Muscle of leg (tissue), 11 donors: ENCODE results near the gene PUS7. TPM values are rescaled to one million over a fixed set of nuclear protein-coding genes. Genes with fewer than 3 reads are reported as not detected.
A peak's percentile ranks its signal among the peaks of the same experiment; 100 is the strongest.

Experiments
- DNase-seq: peaks from one replicate; pipeline ENCODE4 v3.0.0; 2013
- H3K27ac ChIP-seq: one replicate; pipeline ENCODE4 v1.5.1; 2013; ENCODE audit warnings: mild to moderate bottlenecking, low read length, control low read depth
- H3K27me3 ChIP-seq: one replicate; pipeline ENCODE4 v1.6.1; 2013; ENCODE audit warnings: low read length; ENCODE audit not compliant: control insufficient read depth, insufficient read depth
- H3K36me3 ChIP-seq: one replicate; pipeline ENCODE4 v1.6.1; 2013; ENCODE audit warnings: low read length; ENCODE audit not compliant: control insufficient read depth, insufficient read depth
- H3K4me1 ChIP-seq: one replicate; pipeline ENCODE4 v1.6.1; 2013; ENCODE audit warnings: low read length; ENCODE audit not compliant: control insufficient read depth, insufficient read depth
- H3K4me3 ChIP-seq: one replicate; pipeline ENCODE4 v1.5.1; 2013; ENCODE audit warnings: low read length, control low read depth
- H3K9me3 ChIP-seq: replicated peaks from 2 replicates; pipeline ENCODE4 v1.6.1; 2013; ENCODE audit warnings: low read depth, low read length; ENCODE audit not compliant: control insufficient read depth
- WGBS: methylation state at CpG from one replicate; pipeline ENCODE4 v1.1.5; 2013; ENCODE audit warnings: missing lambda C conversion rate; ENCODE audit not compliant: insufficient coverage; 5-methylcytosine and 5-hydroxymethylcytosine counted together
- polyA plus RNA-seq, 8 donors: library from polyadenylated mRNA; unstranded; fragments of 120-200 nt; gene quantifications; one replicate each; pipeline versions ENCODE4 v1.2.1 to v1.2.3, GENCODE V29; 2013; ENCODE audit warnings: inconsistent platforms in 1 of 8, low replicate concordance in 1 of 8; ENCODE audit not compliant: insufficient read length in 8 of 8, insufficient read depth in 1 of 8
- total RNA-seq: library from RNA; stranded (reverse); fragments of 120-200 nt; gene quantifications from one replicate; pipeline ENCODE4 v1.2.4, GENCODE V29; 2013

The PUS7 gene
- total and polyA plus RNA-seq, 9 donors = 8.6 to 16.2 (median 12.1) TPM

- Histone ChIP-seq H3K27me3 (no peaks in the 10 kb centered on the region), H3K9me3 (no peaks in the 10 kb centered on the region), H3K36me3 (peaks cover 14% of the 10 kb centered on the region), H3K4me3 (no peak overlapping the region), H3K27ac (no peak overlapping the region), H3K4me1 (no peaks in the 10 kb centered on the region)
- DNase-seq = no peak
- WGBS = 83% methylated on average over 1 of the region's 2 CpGs
Measured at GRCh38 chr7:105477908-105478307, 44.2 kb downstream of the PUS7 start.

GRCh38 chr7:105474045-105474444, 48.0 kb downstream of the PUS7 start:
- Histone ChIP-seq H3K27ac (no peak overlapping the region), H3K27me3 (no peaks in the 10 kb centered on the region), H3K36me3 (peaks cover 5% of the 10 kb centered on the region), H3K9me3 (no peaks in the 10 kb centered on the region), H3K4me1 (no peaks in the 10 kb centered on the region), H3K4me3 (no peak overlapping the region)
- no CpG with 5 or more reads among the region's 1 CpG for WGBS
- no peak for DNase-seq

DNA sequence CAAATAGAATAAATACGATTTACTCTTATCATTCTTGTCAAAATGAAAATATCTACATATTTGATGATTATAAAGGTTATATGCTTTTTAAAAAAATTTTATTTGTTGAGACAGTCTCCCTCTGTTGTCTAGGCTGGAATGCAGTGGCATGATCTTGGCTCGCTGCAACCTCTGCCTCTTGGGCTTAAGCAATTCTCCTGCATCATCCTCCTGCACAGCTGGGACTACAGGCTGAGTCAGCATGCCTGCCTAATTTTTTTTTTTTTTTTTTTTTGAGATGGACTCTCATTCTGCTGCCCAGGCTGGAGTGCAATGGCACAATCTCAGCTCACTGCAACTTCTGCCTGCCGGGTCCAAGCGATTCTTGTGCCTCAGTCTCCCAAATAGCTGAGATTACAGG, 48.9 kb downstream of the PUS7 start:
- Histone ChIP-seq H3K4me1 (no peaks in the 10 kb centered on the region), H3K36me3 (peaks cover 5% of the 10 kb centered on the region), H3K27ac (no peak overlapping the region), H3K27me3 (no peaks in the 10 kb centered on the region), H3K9me3 (no peaks in the 10 kb centered on the region), H3K4me3 (no peak overlapping the region)
- WGBS = 40% methylated on average over 1 of the region's 4 CpGs
- DNase-seq = peak; percentile 42

GRCh38 chr7:105470846-105471245, 51.2 kb downstream of the PUS7 start:
- no CpG with 5 or more reads among the region's 4 CpGs for WGBS
- no peaks in the 10 kb centered on the region for H3K27me3 ChIP-seq
- no peak overlapping the region for H3K27ac ChIP-seq
- H3K4me3 ChIP-seq = no peak overlapping the region
- no peak for DNase-seq
- no peaks in the 10 kb centered on the region for H3K4me1 ChIP-seq
- H3K36me3 ChIP-seq = peaks cover 2% of the 10 kb centered on the region
- H3K9me3 ChIP-seq = no peaks in the 10 kb centered on the region

GRCh38 chr7:105470090-105470489, 52.0 kb downstream of the PUS7 start:
- Histone ChIP-seq H3K27ac (no peak overlapping the region), H3K9me3 (no peaks in the 10 kb centered on the region), H3K4me1 (no peaks in the 10 kb centered on the region), H3K27me3 (no peaks in the 10 kb centered on the region), H3K36me3 (peaks cover 2% of the 10 kb centered on the region), H3K4me3 (no peak overlapping the region)
- DNase-seq = no peak
- 94% methylated on average over 3 of the region's 3 CpGs for WGBS

GRCh38 chr7:105462765-105463420, 59.2 kb downstream of the PUS7 start:
- H3K9me3 ChIP-seq = no peaks in the 10 kb centered on the region
- WGBS = 33% methylated on average over 1 of the region's 3 CpGs
- H3K36me3 ChIP-seq = peaks cover 20% of the 10 kb centered on the region
- no peaks in the 10 kb centered on the region for H3K4me1 ChIP-seq
- peak overlapping the region; percentile 25 for H3K27ac ChIP-seq
- H3K4me3 ChIP-seq = no peak overlapping the region
- H3K27me3 ChIP-seq = no peaks in the 10 kb centered on the region
- peak; percentile 86 for DNase-seq

DNA sequence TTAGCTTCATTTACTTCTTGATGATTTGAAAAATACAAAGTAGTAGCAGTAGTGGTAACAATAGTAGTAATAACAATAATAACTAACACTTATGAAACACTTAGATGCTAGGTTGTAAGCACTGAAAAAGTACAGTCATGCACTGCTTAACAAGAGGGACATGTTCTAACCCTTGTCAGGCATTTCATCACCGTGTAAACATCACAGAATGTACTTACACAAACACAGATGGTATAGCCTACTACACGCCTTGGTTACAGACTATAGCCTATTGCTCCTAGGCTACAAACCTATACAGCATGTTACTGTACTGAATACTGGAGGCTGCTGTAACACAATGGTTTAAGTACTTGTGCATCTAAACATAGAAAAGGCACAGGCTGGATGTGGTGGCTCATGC, 60.6 kb downstream of the PUS7 start:
- peaks cover 24% of the 10 kb centered on the region for H3K36me3 ChIP-seq
- WGBS = 67% methylated on average over 1 of the region's 2 CpGs

DNA sequence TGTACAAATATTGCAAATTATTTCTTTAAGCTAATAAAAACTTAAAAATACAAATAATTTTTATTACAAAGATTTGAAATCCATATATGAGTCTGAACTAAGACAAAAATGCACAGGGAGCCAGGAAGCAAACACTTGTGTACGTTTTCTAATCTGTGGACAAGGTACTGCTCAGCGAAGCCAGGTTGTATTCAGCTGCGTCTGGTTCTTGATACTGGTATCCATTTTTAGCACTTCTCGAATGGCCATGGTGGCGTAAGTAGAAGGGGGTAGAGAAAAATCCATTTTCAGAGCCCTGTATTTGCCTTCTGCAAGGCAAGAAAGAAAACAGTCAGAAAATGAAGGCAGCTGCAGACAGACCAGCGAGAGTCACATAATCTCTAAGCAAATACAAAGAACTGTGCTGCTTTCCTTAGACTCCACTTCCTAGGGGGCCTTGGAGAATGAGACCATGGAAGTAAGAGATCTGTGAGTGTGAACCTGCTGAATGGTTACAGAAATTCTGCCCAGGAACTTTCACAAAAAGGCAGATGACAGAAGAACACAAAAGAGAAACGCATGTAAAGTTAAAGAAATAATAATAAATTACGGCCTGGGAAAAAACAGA, 64.3 kb downstream of the PUS7 start:
- WGBS = 100% methylated on average over 5 of the region's 8 CpGs
- Histone ChIP-seq H3K36me3 (peaks cover 22% of the 10 kb centered on the region), H3K4me1 (peaks cover 16% of the 10 kb centered on the region)

More for the DNA sequence above, 60.6 kb downstream of the PUS7 start:
- no peaks in the 10 kb centered on the region for H3K27me3 ChIP-seq
- no peak overlapping the region for H3K4me3 ChIP-seq
- H3K27ac ChIP-seq = no peak overlapping the region
- no peaks in the 10 kb centered on the region for H3K9me3 ChIP-seq
- DNase-seq = no peak
- peaks cover 2% of the 10 kb centered on the region for H3K4me1 ChIP-seq

DNA sequence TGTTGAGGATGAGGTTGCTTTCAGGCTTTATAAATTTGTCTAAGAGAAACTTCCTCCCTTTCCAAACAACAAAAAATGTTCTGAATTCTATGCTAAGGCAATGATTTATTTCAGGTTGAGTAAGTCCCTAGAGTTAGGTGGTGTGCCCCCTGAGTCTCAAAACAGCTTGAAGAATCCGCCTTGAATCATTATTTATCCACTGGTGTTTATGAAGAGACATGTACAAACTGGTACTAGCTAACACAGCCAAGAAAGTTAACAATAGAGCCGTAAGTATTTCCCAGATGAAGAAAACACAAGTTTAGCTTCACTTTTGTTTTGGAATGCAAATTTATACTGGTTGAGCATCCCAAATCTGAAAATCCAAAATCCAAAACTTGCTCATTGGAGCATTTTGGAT, 67.2 kb downstream of the PUS7 start:
- DNase-seq = peak; percentile 42
- peak overlapping the region; percentile 60 for H3K27ac ChIP-seq
- no CpG with 5 or more reads among the region's 2 CpGs for WGBS
- no peaks in the 10 kb centered on the region for H3K9me3 ChIP-seq
- peaks cover 8% of the 10 kb centered on the region for H3K36me3 ChIP-seq
- H3K4me3 ChIP-seq = no peak overlapping the region
- H3K4me1 ChIP-seq = peaks cover 23% of the 10 kb centered on the region
- no peaks in the 10 kb centered on the region for H3K27me3 ChIP-seq

More for the DNA sequence above, 64.3 kb downstream of the PUS7 start:
- no peak overlapping the region for H3K4me3 ChIP-seq
- H3K27me3 ChIP-seq = no peaks in the 10 kb centered on the region
- no peak for DNase-seq
- no peaks in the 10 kb centered on the region for H3K9me3 ChIP-seq
- no peak overlapping the region for H3K27ac ChIP-seq

- Histone ChIP-seq H3K36me3 (peaks cover 8% of the 10 kb centered on the region), H3K4me3 (no peak overlapping the region), H3K27me3 (no peaks in the 10 kb centered on the region), H3K9me3 (no peaks in the 10 kb centered on the region), H3K27ac (peak overlapping the region; percentile 60), H3K4me1 (peaks cover 23% of the 10 kb centered on the region)
- peak; percentile 72 for DNase-seq
- WGBS = 25% methylated on average over 1 of the region's 3 CpGs
Measured at GRCh38 chr7:105454095-105454747, 67.8 kb downstream of the PUS7 start.
